Smooth muscle cell (in vitro differentiated cells): Measurements from ENCODE around the gene PHF5A. TPM values are rescaled to one million over a fixed set of nuclear protein-coding genes. Genes with fewer than 3 reads are reported as not detected.

Experiments used
- DNase-seq: peaks from one replicate; lab custom pipeline; 2025; ENCODE audit not compliant: unreplicated experiment; lab: John Stamatoyannopoulos, UW
- H2AFZ ChIP-seq: fragments of 200-600 bp; sonication (generic); 2 replicates; pipeline ENCODE4 v1.6.0; 2016; ENCODE audit warnings: antibody characterized with exemption, low read depth, mild to moderate bottlenecking
- H3F3A ChIP-seq: fragments of 200-600 bp; sonication (generic); 2 replicates; pipeline ENCODE4 v1.6.0; 2017; ENCODE audit warnings: antibody characterized with exemption, low read depth
- H3K27ac ChIP-seq: fragments of 200-600 bp; sonication (generic); 2 replicates; pipeline ENCODE4 v1.5.1; 2016; ENCODE audit warnings: low read depth, mild to moderate bottlenecking
- H3K27me3 ChIP-seq: fragments of 200-600 bp; sonication (generic); 2 replicates; pipeline ENCODE4 v1.6.1; 2016; ENCODE audit warnings: low read depth, mild to moderate bottlenecking
- H3K36me3 ChIP-seq: fragments of 200-600 bp; sonication (generic); 2 replicates; pipeline ENCODE4 v1.5.1; 2016; ENCODE audit warnings: low read depth
- H3K4me1 ChIP-seq: fragments of 200-600 bp; sonication (generic); 2 replicates; pipeline ENCODE4 v1.5.1; 2016; ENCODE audit warnings: low read depth
- H3K4me2 ChIP-seq: fragments of 200-600 bp; sonication (generic); 2 replicates; pipeline ENCODE4 v1.6.0; 2016; ENCODE audit warnings: mild to moderate bottlenecking
- H3K4me3 ChIP-seq: fragments of 200-600 bp; sonication (generic); 2 replicates; pipeline ENCODE4 v1.5.1; 2016; ENCODE audit warnings: mild to moderate bottlenecking
- H3K79me2 ChIP-seq: fragments of 200-600 bp; sonication (generic); 2 replicates; pipeline ENCODE4 v1.6.0; 2016; ENCODE audit warnings: low read depth, mild to moderate bottlenecking
- H3K9ac ChIP-seq: fragments of 200-600 bp; sonication (generic); 2 replicates; pipeline ENCODE4 v1.6.0; 2016; ENCODE audit warnings: low read depth
- H3K9me3 ChIP-seq: fragments of 200-600 bp; sonication (generic); replicated peaks from 2 replicates; pipeline ENCODE4 v1.5.1; 2016; ENCODE audit warnings: low read depth
- H4K20me1 ChIP-seq: fragments of 200-600 bp; sonication (generic); 2 replicates; pipeline ENCODE4 v1.6.0; 2016; ENCODE audit warnings: low read depth
- CTCF ChIP-seq: fragments of 200-600 bp; sonication (generic); IDR thresholded peaks from 2 replicates; pipeline ENCODE4 v1.5.1; 2017; ENCODE audit warnings: borderline replicate concordance, mild to moderate bottlenecking, antibody characterized with exemption; ENCODE audit not compliant: insufficient read depth, poor library complexity, severe bottlenecking
- whole genome bisulfite sequencing: methylation state at CpG from one replicate; pipeline ENCODE4 v1.1.7; 2016; ENCODE audit warnings: low lambda C conversion rate; 5-methylcytosine and 5-hydroxymethylcytosine counted together
- polyA plus RNA-seq: library from polyadenylated mRNA; unstranded; fragments of >200 nt; fragmentation: Nextera tagmentation; extraction: Ambion mirVana; gene quantifications from 2 replicates; pipeline ENCODE4 v1.2.1, GENCODE V29; 2016
- total RNA-seq: library from RNA; depleted of rRNA; stranded (reverse); fragments of >200 nt; gene quantifications from 2 replicates; pipeline ENCODE4 v1.2.3, GENCODE V29; 2014

The PHF5A gene
- total and polyA plus RNA-seq, 2 experiments from 2014 or later: 19.4 to 28.3 TPM

GRCh38 chr22:41446639-41447434, 21.7 kb downstream of the PHF5A start, which contains the start of gene TOB2:
TOB2 (minus strand) TSS chr22:41446801; CDS start chr22:41437345, 9,456 bp downstream.
- WGBS: under 1% methylated on average over 78 of the region's 85 CpGs
- H2AFZ ChIP-seq: peak within 1 kb of the TSS; percentile 59
- no peaks in the 10 kb centered on the region for H3K9me3 ChIP-seq

GRCh38 chr22:41446057-41446501, 22.4 kb downstream of the PHF5A start:
- H4K20me1 ChIP-seq: peaks cover 41% of the 10 kb centered on the region
- TF ChIP-seq CTCF: no peak
- H3K9ac ChIP-seq: peak overlapping the region; percentile 94
- WGBS: 1% methylated on average over 23 of the region's 34 CpGs
- no peaks in the 10 kb centered on the region for H3K27me3 ChIP-seq
- H3K27ac ChIP-seq: peak overlapping the region; percentile 73
- peaks cover 51% of the 10 kb centered on the region for H3K79me2 ChIP-seq
- H3F3A ChIP-seq: peaks cover 5% of the 10 kb centered on the region
- peaks cover 11% of the 10 kb centered on the region for H3K4me1 ChIP-seq
- H3K36me3 ChIP-seq: no peaks in the 10 kb centered on the region
- no peak for DNase-seq
- peak overlapping the region; percentile 89 for H3K4me3 ChIP-seq
- H3K9me3 ChIP-seq: no peaks in the 10 kb centered on the region
- H2AFZ ChIP-seq: no peak overlapping the region
- H3K4me2 ChIP-seq: peak overlapping the region; percentile 86

More at GRCh38 chr22:41446639-41447434, 21.7 kb downstream of the PHF5A start, which contains the start of gene TOB2:
- DNase-seq: peak; percentile 87
- peaks cover 5% of the 10 kb centered on the region for H3F3A ChIP-seq
- H3K9ac ChIP-seq: peak within 1 kb of the TSS; percentile 94
- peak within 1 kb of the TSS; percentile 97 for H3K27ac ChIP-seq
- H3K4me2 ChIP-seq: peak within 1 kb of the TSS; percentile 86
- peaks cover 10% of the 10 kb centered on the region for H3K4me1 ChIP-seq
- TF ChIP-seq CTCF: no peak
- peaks cover 43% of the 10 kb centered on the region for H3K79me2 ChIP-seq
- H3K4me3 ChIP-seq: peak within 1 kb of the TSS; percentile 89
- H4K20me1 ChIP-seq: peaks cover 34% of the 10 kb centered on the region
- H3K36me3 ChIP-seq: no peaks in the 10 kb centered on the region
- no peaks in the 10 kb centered on the region for H3K27me3 ChIP-seq

- Histone ChIP-seq H3K4me2 (peak overlapping the region; percentile 86), H3K4me1 (peaks cover 11% of the 10 kb centered on the region), H3K79me2 (peaks cover 58% of the 10 kb centered on the region), H3K36me3 (no peaks in the 10 kb centered on the region), H2AFZ (no peak overlapping the region), H3K27ac (peak overlapping the region; percentile 73), H3K9me3 (no peaks in the 10 kb centered on the region), H3K4me3 (peak overlapping the region; percentile 89), H3F3A (peaks cover 5% of the 10 kb centered on the region), H4K20me1 (peaks cover 48% of the 10 kb centered on the region), H3K27me3 (no peaks in the 10 kb centered on the region), H3K9ac (peak overlapping the region; percentile 94)
- DNase-seq: no peak
- under 1% methylated on average over 22 of the region's 22 CpGs for WGBS
- no peak for TF ChIP-seq CTCF
Measured at GRCh38 chr22:41445129-41446056, 23.1 kb downstream of the PHF5A start.
